Stimulated activated CD8-positive, alpha-beta memory T cell treated with anti-CD3 and anti-CD28 coated beads, Interleukin-12 subunit alpha, Interleukin-12 subunit beta, amount 100 ng/mL, for 24 hours (primary cell): Measurements from ENCODE around the gene ASCC1.

ENCODE experiments used
- DNase-seq: peaks from one replicate; pipeline ENCODE4 v3.0.0-alpha.2; 2020; ENCODE audit errors: extremely low read depth

Gene ASCC1, protein sequence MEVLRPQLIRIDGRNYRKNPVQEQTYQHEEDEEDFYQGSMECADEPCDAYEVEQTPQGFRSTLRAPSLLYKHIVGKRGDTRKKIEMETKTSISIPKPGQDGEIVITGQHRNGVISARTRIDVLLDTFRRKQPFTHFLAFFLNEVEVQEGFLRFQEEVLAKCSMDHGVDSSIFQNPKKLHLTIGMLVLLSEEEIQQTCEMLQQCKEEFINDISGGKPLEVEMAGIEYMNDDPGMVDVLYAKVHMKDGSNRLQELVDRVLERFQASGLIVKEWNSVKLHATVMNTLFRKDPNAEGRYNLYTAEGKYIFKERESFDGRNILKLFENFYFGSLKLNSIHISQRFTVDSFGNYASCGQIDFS

DNA sequence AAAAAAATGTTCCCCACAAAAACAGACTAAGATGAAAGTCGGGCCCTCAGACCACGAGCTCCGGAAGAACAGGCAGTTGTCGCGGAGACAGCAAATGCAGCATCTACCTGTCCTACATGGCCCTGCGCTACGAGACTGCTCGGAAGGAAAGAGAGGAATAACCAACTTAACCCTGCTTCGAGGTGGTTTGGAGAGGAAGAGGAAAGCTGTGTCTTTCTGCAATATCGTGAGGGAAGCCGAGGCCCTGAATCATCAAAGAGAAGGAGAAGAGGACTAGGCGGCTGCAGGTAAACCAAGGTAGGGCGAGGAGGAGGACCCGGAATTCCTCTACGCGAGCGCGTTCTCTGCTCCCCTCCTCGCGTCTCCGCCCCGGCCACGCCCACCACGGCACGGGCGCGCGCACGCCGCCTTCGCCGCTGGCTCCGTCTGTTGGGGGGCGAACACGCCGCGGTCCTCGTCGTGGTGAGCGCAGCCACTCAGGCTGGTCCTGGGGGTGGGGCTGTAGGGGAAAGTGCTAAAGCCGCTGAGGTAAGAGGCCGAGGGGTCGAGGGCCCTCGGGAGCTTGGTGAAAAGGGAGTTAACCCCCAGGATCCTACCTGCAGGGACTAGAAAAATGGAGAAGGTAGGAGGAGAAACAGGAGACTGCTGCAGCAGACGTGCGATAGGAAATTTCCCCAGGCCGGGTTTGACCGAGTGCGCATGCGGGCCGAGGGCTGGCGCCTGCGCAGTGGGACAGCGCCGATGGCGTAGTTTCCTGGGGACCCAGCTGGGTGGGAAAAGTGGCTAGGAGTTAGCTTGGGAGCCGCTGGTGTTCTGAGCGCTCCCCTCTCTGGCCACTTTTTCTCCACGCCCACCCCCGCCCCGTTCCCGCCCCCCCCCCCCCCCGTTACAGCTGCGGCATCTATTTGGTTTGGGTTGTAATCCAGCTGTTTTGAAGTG is at the start of gene ASCC1, which contains the start of gene ANAPC16:
ASCC1 (minus strand) TSS at position 666 of the 939 bp plus-strand sequence. CDS start 2,978 bp downstream, outside the sequence.
ANAPC16 (plus strand) TSS at position 402 of the 939 bp plus-strand sequence. CDS start 7,903 bp downstream, outside the sequence.
- DNase-seq, result peak; percentile 84

DNA sequence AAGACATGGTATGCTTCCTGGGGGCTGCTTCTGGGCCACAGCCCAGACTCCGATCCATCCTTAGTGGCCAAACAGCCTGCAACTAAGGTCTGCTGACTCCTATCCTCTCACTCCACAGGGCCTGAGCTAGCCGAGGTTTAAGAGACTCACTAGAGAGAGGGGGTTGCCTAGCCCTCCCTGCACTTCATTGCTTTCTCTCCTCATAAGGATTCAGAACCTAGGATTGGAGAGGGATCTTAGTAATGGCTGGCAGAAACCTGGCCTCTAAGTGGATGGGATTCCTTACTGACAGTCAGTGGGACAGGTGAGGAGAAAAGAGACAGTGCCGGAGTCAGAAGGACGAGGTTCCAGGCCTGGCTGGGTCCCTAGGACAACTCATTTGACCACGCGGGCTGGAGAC is 49.4 kb upstream of the ASCC1 start:
- no peak for DNase-seq

DNA sequence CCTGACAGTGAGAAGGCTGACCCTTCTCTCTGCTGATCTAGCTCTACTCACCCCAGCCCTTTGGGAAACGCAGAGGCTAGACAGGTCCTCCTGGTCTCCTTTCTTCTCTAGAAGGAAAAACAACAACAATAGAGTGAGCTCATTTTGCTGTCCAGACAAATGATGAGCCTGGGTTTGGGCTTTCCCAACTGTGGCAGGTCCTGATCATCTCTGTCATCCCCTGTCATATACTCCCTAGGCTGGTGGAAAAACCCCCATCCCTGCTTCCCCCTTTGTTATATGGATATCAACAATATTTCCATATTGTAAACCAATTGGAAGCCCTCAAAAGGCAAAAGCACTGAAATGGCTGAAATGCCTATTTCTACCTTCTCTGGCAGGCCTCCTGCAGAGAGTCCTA is 48.5 kb upstream of the ASCC1 start:
- DNase-seq, result no peak

DNA sequence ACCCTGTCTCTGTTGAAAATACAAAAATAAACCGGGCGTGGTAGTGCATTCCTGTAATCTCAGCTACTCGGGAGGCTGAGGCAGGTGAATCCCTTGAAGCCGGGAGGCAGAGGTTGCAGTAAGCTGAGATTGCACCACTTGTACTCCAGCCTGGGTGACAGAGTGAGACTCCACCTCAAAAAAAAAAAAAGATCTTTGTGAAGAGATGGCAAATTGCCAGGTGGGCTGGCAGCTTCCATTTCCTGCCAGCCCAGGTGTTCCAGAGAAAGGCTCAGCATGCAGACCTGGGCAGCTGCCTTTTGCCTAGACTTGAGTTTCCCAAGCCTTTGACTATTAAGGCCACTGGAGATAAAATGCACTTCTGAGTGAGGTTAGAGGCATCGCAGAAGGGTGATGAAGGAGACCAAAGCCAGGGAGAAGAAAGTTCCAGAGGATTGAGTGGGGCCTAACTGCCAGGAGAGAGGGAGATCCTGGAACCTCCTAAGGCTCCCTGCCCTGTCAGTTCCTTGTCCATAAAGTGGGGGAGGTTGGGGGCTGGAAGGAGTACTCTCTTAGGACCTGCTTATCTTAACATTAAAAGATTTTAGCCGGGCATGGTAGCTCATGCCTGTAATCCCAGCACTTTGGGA is 47.7 kb upstream of the ASCC1 start:
- DNase-seq, result no peak

DNA sequence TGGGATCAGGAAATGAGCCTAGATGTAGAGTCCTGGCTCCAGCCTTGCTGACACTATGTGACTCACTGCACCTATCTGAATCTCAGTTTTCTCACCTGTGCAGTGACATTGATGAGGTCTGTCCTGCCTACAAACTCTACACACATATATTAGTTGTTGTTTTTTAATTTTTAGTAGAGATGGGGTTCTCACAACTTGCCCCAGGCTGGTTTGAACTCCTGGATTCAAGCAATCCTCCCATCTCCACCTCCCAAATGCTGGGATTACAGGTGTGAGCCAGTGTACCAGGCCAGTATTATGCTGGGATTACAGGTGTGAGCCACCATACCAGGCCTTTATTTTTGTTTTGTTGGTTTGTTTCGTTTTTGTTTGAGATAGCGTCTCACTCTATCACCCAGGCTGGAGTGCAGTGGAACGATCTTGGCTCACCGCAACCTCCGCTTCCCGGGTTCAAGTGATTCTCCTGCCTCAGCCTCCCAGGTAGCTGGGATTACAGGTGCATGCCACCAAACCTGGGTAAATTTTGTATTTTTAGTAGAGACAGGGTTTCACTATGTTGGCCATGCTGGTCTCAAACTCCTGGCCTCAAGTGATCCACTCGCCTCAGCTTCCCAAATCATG is 45.8 kb upstream of the ASCC1 start:
- DNase-seq, result no peak

DNA sequence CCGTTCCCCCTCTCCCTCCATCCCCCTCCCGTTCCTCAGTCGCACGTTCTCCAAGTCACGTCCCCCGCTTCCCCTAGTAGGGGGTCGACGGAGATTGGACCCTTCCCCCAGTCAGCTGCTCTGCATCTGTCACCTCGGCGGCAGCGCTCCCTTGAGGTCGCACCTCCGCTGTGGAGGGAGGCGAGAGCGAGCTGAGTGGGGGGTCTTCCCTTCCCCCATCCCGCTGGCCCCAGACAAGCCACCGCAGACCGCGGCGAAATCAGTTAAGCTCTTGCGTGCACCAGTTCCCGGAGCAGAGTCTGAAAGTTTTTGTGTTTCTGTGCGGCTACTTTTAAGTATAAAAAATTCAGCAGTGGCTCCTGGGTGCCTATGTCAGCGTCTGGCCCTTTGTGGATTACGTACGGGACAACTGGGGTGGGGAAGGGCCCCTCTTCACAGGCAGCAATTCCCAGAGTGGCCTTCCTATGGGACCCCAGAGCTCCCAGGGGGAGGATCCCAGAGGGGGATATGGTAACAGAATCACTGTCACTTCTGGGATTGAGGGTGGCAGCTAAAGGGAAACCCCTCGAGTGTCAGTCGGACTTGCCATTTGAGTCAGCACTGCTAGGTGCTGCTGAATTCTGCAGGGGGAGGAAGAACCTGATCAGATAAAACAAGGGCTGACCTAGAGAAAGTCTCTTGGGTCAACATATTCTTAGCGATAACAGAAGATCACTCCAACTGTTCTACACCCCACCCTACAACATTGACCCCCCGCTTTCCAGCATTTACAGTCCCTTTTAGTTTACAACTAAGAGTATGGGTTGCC is 45.1 kb upstream of the ASCC1 start:
- DNase-seq, result no peak

DNA sequence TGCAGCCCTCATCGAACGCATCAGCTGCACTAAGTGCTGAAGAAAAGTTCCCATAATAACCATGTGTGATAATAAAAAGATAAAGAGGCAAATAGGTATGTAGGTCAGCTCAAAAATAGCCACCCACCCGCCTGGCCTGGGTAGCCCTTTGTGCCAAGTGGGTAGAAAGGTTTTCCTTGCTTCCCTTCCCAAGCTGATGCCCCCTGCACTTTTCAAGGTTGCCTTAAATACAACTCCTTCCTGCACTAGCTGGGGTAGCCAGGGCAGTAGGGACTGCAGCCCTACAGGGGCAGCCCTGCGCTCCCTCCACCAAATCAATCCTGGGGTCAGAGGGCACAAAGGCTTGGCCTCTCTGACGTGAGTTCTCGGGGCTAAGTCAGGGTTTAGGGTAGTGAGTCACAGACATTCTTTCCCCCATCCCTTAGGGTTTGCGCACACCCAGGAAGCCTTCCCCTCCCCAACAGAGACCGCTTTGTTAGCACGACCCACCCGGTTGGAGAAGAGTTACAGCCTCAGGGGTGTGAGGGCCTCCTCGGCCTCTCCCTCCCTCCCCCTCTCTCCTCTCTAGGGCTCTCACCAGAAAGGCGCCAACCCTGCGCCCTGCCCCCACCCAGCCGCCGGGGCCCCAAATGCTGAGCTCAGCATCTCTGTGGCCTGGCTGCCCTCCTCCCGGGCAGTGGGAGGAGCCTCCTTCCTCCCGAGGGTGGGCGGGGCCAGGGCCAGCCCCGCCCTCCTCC is 44.3 kb upstream of the ASCC1 start:
- DNase-seq, result no peak

DNA sequence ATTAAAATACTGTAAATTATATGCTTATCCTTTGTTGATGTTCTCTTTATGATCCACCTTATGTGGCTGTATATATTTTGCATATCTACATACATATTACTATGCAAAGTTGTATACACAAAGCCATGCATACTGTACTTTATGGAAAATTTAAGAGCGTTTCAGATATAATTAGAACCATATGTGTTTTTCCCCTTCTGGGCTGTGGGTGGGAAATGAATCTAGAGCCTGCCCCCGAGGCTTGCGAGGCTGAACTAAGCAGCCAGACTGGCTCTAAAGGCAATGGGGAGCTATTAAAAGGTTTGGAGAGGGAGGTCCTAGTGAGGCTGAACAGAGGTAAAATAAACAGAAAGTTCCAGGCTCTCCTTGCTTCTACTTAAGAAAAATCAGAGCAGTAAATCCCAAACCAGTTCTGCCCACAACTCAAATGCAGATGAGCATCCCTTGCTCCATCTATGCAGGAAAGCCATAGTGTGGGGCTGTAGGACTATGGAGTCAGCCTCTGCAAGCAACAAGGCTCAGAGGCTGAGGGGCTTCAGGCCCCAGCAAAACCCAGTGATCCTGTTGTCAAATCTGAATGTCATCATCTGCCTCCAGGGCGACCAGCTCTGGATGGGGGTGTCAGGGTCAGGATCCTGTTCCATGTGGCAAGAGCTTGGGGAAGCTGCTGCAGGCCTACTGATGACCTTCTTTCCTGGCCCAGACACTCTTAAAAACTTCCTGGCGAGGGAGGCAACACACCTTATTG is 43.6 kb upstream of the ASCC1 start:
- DNase-seq, result no peak

DNA sequence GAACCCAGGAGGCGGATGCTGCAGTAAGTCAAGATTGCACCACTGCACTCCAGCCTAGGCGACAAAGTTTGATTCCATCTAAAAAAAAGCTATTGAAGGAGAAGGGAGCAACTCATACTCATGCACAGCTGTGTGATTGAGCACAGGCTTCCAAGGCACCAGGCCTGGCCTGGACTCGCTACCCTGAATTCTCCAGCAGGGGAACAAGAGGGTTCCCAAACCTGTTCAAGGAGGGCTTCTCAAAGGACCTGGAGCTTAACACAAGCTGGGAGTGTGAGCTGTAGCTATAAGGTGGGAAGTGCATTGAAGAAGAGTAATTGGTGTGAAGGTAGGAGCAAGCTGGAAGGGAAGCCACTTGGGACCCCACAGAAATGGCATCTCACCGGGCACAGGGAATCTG is 42.5 kb upstream of the ASCC1 start:
- DNase-seq, result no peak

DNA sequence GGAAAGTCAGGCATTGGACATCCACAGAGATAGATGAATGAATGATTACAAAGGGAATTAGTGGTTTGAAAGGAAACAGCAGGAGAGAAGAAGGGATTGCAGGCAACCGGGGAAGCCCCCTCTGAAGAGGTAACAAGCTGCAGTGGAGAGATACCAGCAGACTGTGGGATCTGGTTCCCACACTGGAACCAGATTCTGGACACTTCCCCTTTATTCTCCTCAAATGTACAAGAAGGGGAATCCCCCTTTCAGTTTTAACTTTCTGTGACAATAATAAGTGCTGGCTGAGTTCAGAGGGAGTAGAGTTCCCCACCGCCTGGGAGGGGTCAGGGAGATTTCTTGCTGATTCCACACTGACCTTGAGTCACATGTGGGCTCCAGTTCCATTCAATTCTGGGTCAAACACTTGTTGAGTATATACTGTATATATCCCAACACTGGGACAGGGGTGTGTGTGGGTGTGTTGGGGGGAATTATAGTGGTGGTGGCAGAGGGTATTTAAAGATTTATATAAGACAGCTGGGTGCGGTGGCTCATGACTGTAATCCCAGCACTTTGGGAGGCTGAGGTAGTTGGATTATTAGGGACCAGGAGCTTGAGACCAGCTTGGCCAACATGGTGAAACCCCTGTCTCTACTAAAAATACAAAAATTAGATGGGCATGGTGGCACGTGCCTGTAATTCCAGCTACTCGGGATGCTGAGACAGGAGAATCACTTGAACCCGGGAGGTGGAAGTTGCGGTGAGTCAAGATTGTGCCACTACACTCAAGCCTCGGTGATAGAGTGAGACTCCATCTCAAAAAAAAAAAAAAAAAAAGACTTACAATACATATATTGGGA is 41.2 kb upstream of the ASCC1 start:
- DNase-seq, result no peak

DNA sequence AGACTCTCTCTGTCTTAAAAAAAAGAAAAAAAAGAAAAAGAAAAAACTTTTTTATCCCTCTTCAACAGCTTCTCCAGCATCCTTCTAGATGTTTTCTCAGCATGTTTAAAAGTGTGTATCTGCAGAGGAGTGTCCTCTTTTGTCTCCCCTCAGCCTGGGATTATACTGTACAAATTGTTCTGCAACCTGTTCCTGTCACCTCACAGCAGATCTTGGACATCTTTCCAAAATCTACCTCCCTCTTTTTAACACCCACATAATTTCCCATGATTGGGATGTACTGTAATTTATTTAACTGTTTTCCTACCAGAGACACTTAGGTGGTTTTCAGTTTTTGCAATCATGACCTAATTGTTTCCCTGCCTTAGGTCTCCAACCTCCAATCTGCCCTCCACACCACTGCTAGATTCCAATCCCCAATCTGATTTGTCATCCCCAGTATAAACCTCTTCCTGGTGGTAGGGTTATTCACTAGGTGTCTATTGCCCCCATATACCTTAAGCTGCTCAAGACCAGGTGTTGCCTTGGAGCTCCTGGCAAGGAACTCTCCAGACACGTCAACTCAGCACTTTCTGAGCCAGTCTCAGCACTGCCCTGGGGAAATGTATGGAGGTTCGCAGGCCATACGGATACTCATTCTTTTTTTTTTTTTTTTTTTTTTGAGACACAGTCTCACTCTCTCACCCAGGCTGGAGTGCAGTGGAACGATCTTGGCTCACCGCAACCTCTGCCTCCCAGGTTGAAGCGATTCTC is 40.1 kb upstream of the ASCC1 start:
- no peak for DNase-seq

DNA sequence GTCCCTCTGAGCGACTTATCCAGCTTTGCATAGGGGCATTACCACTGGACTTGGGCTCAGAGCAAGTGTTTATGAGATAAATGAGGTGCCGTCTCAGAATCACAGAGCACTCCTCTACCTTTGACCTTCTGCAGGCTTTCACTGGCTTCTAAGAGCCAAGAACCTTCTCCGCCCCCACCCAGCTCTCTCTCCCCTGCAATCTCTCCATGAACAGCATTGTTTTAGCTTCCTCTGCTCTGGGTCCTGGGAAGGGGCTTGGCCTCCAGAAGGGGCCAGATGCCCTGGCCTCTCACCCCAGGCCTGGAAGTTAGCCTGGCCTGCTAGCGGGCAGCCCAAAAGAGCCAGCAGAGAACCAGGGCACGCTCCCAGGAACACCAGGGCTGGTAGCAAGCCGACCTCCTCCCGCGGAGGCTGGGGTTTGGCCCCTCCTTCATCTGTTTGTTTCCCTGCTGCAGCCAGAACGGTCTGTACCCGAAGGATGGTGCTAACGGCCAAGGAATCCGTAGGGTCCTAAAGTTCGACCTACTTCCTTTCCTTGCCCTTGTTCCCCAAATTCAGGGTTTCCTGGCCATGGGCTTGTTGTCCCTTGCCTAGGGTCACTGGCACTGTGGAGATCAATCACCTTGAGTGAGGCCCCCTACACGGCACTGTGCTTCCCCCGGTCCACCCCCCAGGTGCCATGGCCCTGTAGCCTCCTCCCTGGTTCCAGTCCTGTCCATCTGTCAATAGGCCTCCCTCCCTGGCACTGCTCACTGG is 38.9 kb upstream of the ASCC1 start:
- no peak for DNase-seq

DNA sequence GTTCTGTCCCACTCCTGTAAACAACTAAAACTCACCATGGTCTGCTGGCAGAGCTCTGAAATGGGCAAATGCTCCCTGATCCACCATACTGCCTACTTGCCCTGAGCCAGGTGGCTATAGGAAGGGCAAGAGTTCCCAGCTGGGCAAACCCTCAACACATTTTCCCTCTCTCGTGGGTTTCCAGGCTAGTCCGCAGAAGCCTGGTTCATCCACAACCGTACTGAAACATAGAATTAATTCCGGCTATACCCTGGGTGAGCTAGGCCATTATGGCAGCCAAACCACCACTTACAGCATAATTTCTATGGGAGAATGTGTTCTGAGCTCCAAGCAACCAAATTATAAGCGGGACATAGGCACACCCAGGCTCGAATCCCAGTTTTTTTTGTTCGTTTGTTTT is 37.5 kb upstream of the ASCC1 start:
- no peak for DNase-seq

DNA sequence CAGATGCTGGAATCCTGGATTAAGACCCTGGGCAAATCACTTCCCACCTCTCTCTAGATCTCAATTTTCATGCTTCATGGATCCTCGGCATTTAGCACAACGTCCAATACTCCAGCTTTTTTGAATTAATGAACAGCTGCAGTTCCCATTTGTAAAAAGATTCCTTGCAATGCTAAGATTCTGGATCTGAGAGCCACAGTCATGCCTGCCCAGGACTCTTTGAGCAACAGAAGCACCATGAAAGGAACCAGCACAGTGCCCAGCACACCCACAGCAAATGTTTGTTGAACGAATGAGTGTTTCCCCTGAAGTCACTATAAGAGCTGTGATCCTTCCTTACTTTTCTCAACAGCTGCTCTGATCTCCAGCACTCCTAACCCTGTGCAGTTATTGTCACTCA is 36.9 kb upstream of the ASCC1 start:
- no peak for DNase-seq

DNA sequence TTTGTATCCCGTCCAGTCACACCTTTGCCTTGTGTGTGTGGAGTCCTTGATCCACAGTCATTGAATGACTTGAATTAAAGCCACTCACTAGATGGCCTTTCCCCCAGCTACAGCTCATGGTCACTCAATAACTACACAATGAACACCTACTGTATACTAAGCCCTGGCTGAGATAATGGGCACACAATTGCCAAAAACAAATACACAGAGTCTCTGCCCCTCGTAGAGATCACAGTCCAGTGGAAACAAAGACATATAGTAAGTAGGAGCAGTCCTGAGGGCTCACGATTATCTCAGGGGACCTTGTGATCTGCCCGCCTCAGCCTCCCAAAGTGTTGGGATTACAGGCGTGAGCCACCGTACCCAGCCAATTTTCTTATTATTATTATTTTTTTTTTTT is 35.6 kb upstream of the ASCC1 start:
- DNase-seq, result no peak

DNA sequence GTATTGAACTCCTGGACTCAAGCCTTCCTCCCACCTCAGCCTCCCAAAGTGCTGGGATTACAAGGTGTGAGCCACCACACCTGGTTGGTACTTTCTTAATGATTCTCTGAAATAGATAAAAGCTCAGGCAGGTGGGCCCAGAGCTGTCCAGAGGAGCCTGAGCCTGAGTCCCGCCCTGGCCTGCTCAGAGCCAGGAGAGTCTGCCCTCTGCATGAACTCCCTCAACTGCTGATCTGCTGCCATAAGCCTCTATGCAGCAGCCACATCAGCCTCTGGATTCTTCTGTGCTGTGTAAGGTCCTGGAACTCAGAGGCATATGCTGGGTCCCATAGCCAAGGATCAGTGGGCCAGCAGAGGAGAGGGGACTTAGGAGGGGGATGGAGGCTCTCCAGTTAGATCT is 34.6 kb upstream of the ASCC1 start:
- no peak for DNase-seq
